Thyroid gland (tissue), 4 donors: ENCODE measurements around the gene SREBF2. TPM values are rescaled to one million over a fixed set of nuclear protein-coding genes. Genes with fewer than 3 reads are reported as not detected.

Source experiments
- DNase-seq, 2 donors: peaks; one replicate each; pipeline ENCODE4 v3.0.0-alpha.2; 2019
- H3K27ac ChIP-seq, 3 donors: fragments of 200-600 bp; sonication (generic); 1 replicate in 2 of 3; 2 replicates in 1 of 3; pipeline ENCODE4 v1.5.1; 2016 to 2019; ENCODE audit warnings: mild to moderate bottlenecking in 1 of 3, moderate library complexity in 1 of 3
- H3K27me3 ChIP-seq: fragments of 200-600 bp; sonication (generic); one replicate; pipeline ENCODE4 v1.5.1; 2019
- H3K36me3 ChIP-seq, 2 donors: fragments of 200-600 bp; sonication (generic); one replicate each; pipeline ENCODE4 v1.5.1; 2016 to 2019
- H3K4me1 ChIP-seq, 2 donors: fragments of 200-600 bp; sonication (generic); one replicate each; pipeline ENCODE4 v1.5.1; 2017 to 2019
- H3K4me3 ChIP-seq, 3 donors: fragments of 200-600 bp; sonication (generic); replicated peaks in 1 of 3; 1 replicate in 2 of 3; 2 replicates in 1 of 3; pipeline ENCODE4 v1.5.1; 2016; ENCODE audit warnings: mild to moderate bottlenecking in 1 of 3
- H3K9me3 ChIP-seq: fragments of 200-600 bp; sonication (generic); one replicate; pipeline ENCODE4 v1.5.1; 2017
- POLR2A ChIP-seq, 2 donors: fragments of 450-650 bp; IDR thresholded peaks; one replicate each; pipeline ENCODE4 v1.6.1; 2017; ENCODE audit warnings: antibody characterized with exemption in 2 of 2, mild to moderate bottlenecking in 2 of 2, moderate library complexity in 1 of 2
- WGBS, 2 donors: methylation state at CpG; one replicate each; pipeline ENCODE4 v1.1.5; 2017; 5-methylcytosine and 5-hydroxymethylcytosine counted together
- intact Hi-C: fragments of 100-400 bp; cut with DNase I; formaldehyde crosslinking; loops from one replicate; pipeline ENCODE4 v1.15.1; 2023
- total RNA-seq, 4 donors: library from RNA; depleted of rRNA; stranded (reverse); fragments of >200 nt; gene quantifications; one replicate each; pipeline ENCODE4 v1.2.3, GENCODE V29; 2016
- TF ChIP-seq, protein P1 (sequence below), 6 experiments: fragments of 200-600 bp in 3 of 6; fragments of 450-650 bp in 3 of 6; sonication (generic) in 3 of 6; IDR thresholded peaks; one replicate each; pipeline ENCODE4 v1.5.1; 2016 to 2019; ENCODE audit warnings: antibody characterized with exemption in 6 of 6, mild to moderate bottlenecking in 2 of 6, inconsistent platforms in 1 of 6, moderate library complexity in 1 of 6

The SREBF2 gene
- total RNA-seq, 4 donors from 2014 or later = 34.4 to 91.8 (median 63.7) TPM

DNA sequence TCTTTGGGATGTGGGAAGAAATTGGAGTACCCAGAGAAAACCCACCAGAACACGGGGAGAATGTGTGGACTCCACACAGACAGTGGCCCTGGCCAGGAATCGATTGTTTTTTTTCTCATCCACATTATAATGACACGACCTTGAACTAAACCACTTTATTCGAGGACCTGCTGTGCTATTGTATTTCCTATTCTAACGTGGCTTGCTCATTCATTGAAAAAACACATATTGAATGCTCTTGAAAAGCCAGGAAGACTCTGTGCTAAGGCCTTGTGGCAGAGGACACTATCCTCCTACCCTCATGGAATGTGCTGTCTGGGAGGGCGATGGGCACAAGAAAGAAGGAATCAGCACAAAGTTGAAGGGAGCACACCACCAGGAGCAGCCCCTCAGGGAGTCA, 9.1 kb upstream of the SREBF2 start:
- Histone ChIP-seq H3K27me3 (no peaks in the 10 kb centered on the region), H3K27ac (no peak overlapping the region), H3K9me3 (no peaks in the 10 kb centered on the region), H3K4me3 (no peak overlapping the region), H3K4me1 (peaks cover 0 to 5% of the 10 kb centered on the region in 2 donors), H3K36me3 (no peaks in the 10 kb centered on the region)
- intact Hi-C loops = loop anchor here (5.0 kb wide), 1 partner anchor 119 kb away; no protein-coding TSS in a partner anchor
- WGBS, 2 donors = 78 to 80% methylated on average over 6 of the region's 6 CpGs
- no peak for TF ChIP-seq POLR2A (IDR thresholded peaks at IDR 0.05)
- TF ChIP-seq, protein P1, sequence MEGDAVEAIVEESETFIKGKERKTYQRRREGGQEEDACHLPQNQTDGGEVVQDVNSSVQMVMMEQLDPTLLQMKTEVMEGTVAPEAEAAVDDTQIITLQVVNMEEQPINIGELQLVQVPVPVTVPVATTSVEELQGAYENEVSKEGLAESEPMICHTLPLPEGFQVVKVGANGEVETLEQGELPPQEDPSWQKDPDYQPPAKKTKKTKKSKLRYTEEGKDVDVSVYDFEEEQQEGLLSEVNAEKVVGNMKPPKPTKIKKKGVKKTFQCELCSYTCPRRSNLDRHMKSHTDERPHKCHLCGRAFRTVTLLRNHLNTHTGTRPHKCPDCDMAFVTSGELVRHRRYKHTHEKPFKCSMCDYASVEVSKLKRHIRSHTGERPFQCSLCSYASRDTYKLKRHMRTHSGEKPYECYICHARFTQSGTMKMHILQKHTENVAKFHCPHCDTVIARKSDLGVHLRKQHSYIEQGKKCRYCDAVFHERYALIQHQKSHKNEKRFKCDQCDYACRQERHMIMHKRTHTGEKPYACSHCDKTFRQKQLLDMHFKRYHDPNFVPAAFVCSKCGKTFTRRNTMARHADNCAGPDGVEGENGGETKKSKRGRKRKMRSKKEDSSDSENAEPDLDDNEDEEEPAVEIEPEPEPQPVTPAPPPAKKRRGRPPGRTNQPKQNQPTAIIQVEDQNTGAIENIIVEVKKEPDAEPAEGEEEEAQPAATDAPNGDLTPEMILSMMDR (IDR thresholded peaks at IDR 0.05) = no peak
- DNase-seq = no peak

- H3K27me3 ChIP-seq = no peaks in the 10 kb centered on the region
- peak overlapping the region in 1 of 3 donors; percentile 51 for H3K27ac ChIP-seq
- TF ChIP-seq, protein P1 (IDR thresholded peaks at IDR 0.05) = no peak
- no peak for TF ChIP-seq POLR2A (IDR thresholded peaks at IDR 0.05)
- WGBS, 2 donors = 73% methylated on average over 7 of the region's 7 CpGs
- H3K9me3 ChIP-seq = no peaks in the 10 kb centered on the region
- intact Hi-C loops = no loop called here
- peaks cover 0 to 5% of the 10 kb centered on the region in 2 donors for H3K4me1 ChIP-seq
- no peaks in the 10 kb centered on the region for H3K36me3 ChIP-seq
- no peak for DNase-seq
- no peak overlapping the region for H3K4me3 ChIP-seq
Observed at GRCh38 chr22:41825376-41825775, 7.5 kb upstream of the SREBF2 start.

DNA sequence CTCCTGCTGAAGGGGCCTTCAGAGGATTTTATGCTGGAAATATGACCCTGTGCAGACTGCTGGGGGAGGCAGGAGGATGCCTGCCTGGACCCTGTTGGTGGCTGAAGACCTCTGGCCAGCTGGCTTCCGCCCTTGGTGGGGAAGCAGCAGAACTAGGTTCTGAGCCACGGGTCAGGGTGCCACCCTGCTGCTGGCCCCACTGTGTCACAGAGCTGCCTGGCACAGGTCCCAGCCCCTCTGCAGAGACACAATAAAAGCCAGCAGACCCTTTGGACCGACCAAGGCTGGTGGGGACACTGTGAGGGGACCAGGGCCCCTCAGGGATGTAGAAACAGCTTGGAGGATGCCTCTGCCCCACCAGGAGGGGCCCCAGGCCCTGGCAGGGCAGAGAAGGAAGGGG, 6.9 kb upstream of the SREBF2 start:
- Histone ChIP-seq H3K9me3 (no peaks in the 10 kb centered on the region), H3K4me3 (no peak overlapping the region), H3K36me3 (no peaks in the 10 kb centered on the region), H3K4me1 (peaks cover 0 to 5% of the 10 kb centered on the region in 2 donors), H3K27ac (peak overlapping the region in 1 of 3 donors; percentile 51), H3K27me3 (no peaks in the 10 kb centered on the region)
- TF ChIP-seq, protein P1 (IDR thresholded peaks at IDR 0.05) = no peak
- TF ChIP-seq POLR2A (IDR thresholded peaks at IDR 0.05) = no peak
- whole genome bisulfite sequencing, 2 donors = 100% methylated on average over 2 of the region's 3 CpGs; no CpG with 5 or more reads in 1 of the 2 donors
- DNase-seq = no peak
- intact Hi-C loops = no loop called here

DNA sequence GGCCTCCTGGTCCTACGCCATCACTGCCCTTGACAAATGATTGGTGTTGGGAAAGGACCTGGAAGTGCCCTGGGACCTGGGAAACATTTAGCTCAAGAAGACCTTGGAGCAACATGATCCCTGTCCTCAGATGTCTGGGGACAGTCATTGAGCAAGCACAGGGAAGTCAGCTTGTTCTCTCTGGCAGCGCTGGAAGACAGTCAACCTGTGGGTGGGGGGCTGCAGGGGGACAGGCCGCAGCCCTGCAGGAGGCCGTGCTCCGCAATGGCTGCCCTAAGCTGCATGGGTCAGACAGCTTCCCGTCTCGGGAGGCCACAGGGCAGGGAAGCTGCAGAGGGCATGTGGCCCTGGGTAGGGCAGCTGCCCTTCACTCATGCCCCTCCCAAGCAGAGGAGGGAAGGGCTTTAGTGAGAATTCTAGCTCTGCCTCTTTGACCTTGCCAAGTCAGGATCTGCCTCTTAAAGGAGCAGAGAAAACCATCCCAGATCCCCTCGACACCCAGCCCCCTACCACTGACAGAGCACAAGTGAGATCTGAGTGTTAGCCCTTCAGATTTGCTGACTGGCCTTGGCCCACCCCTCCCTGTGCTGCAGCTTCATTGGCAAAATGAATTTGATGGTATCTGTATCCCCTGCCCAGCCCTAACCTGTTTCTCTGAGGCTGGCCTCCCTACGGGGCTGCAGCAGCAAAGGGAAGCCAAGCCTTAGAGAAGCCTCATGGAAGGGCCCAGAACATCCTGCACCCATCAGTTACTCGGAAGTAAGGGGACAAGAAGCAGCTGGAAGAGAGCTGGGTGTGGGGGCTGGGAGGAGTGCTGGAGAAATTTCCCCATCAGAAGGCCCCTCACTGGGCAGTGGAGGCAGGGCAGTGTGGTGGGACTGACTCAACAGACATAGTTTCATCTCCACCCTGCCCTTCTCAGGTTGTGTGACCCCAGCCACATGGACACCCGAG, 6.2 kb upstream of the SREBF2 start:
- intact Hi-C loops = no loop called here
- TF ChIP-seq POLR2A (IDR thresholded peaks at IDR 0.05) = no peak
- TF ChIP-seq, protein P1 (IDR thresholded peaks at IDR 0.05) = no peak
- WGBS, 2 donors = 68 to 70% methylated on average over 11 of the region's 11 CpGs
- H3K4me1 ChIP-seq = peaks cover 0 to 5% of the 10 kb centered on the region in 2 donors
- peak overlapping the region in 1 of 3 donors; percentile 51 for H3K27ac ChIP-seq
- H3K4me3 ChIP-seq = no peak overlapping the region
- no peaks in the 10 kb centered on the region for H3K27me3 ChIP-seq
- no peak for DNase-seq
- H3K9me3 ChIP-seq = no peaks in the 10 kb centered on the region
- no peaks in the 10 kb centered on the region for H3K36me3 ChIP-seq

DNA sequence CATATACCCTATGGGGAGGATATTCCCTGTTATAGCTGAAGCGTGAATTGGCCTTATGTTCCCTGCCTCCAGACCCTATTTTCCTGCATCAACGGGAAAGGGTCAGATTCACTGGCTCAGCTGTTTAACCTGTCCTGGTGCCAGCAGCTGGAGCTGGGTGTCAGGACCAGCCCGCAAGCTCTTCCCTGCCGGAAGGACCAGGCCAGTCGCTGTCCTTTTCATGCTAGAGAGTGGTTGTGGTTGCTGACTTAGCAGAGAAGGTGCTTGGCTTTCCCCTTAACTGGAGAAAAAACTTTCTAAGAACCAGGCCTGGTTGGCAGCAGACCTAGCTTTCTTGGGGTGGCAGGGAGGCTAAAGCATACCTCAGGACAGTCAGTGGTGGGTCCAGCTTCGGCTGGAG, 5.2 kb upstream of the SREBF2 start:
- H3K4me1 ChIP-seq = peaks cover 4 to 10% of the 10 kb centered on the region in 2 donors
- intact Hi-C loops = no loop called here
- no peaks in the 10 kb centered on the region for H3K27me3 ChIP-seq
- no peak for DNase-seq
- no peaks in the 10 kb centered on the region for H3K36me3 ChIP-seq
- H3K9me3 ChIP-seq = no peaks in the 10 kb centered on the region
- 80 to 84% methylated on average over 6 of the region's 6 CpGs for WGBS, 2 donors
- no peak overlapping the region for H3K27ac ChIP-seq
- no peak overlapping the region for H3K4me3 ChIP-seq
- no peak for TF ChIP-seq POLR2A (IDR thresholded peaks at IDR 0.05)
- TF ChIP-seq, protein P1 (IDR thresholded peaks at IDR 0.05) = no peak
